HG02571 (cell line): ENCODE results near the gene TMPRSS11A.

Experiments used
- ATAC-seq: cut with Tn5 transposase; IDR thresholded peaks from one replicate; pipeline ENCODE4 v1.9.1; 2021; ENCODE audit warnings: mild to moderate bottlenecking, moderate library complexity; ENCODE audit not compliant: unreplicated experiment

TMPRSS11A gene

DNA sequence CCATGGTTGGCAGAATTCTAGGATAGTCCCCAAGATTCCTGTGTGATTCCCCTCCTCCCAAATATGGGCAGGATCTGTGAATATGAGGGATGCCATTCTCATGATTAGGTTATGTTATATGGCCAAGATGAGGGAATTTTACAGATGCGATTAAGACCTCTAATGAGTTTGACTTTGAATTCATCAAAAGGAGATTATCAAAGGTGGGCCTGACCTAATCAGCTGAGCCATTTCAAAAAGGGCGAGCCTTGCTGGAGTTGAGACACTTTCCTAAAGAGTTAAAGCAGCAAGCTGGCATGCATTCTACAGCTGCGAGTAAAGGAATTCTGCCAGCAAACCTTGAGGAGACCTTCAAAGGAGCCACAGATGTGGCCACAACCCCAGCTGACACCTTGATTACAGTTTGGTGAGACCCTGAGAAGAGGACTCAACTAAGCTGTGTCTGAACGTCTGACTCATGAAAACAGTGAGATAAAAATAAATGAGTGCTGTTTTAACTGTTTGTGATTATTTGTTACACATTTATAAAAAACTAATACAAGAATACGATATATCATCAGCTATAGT lies 47.8 kb downstream of the TMPRSS11A start:
- ATAC-seq = no peak

GRCh38 chr4:67912080-67912479 lies 51.2 kb downstream of the TMPRSS11A start:
- no peak for ATAC-seq

- no peak for ATAC-seq
Measured at GRCh38 chr4:67911638-67912037, 51.7 kb downstream of the TMPRSS11A start.

DNA sequence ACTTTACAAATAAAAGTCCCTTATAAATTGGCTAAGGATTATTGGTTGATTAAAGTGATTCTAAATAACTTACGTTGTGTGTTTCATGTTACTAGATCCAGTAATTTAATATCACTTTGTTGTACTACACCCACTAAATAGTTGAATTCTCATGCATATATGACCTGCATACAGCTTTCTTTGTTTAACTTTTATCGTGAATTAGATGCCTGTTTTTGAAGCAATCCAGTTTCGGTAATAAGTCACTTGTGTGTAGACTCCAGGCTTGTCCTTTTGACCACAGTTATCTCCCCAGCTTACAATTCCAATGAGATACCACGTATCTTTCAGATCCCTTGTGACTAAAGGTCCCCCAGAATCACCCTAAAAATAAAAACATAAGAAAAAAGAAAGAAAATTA lies 52.2 kb downstream of the TMPRSS11A start:
- ATAC-seq = no peak

DNA sequence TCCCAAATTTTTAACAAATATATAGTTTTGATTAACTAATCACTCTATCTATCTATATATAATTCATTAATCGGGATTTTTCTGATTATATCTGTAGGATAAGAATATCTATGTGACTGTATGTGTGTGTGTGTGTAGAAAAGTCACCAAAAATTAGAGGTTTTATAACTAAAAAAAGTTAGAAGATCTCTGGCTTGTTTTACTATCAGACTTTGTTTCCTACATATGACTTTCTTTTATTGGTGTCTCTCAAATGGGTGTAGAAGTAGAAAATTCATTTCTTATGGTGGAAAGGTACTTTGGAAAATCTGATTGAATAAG lies 52.7 kb downstream of the TMPRSS11A start:
- ATAC-seq = no peak

DNA sequence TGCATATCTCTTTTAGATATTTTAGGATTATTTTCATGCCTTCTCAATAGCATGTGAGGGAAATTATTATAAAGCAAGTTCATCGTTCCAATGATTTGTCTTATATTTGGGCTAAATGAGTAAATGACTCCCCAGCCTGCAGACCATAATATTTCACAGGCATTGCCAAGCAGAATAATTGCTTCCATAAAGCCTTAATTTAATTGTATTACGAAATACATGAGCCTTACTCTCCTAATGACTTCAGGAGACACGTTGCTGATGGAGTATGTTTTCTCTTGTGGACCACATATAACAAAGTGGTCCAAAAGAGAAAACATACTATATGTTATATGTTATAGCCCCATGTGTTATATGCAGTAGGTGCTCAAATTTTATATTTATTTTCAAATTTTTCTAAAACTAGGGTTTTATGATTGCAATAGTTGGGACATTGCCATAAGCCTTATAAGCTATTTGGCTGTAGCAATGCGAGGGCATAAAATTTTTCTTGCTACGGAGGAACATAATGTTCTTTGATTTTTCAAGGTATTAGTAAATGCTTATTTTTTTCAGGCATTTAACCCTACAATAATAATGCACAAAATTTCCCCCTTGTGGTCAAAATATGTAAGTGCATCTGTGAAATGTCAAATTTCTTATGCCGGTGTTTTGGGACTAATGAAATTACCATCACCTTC lies 53.2 kb downstream of the TMPRSS11A start:
- ATAC-seq = no peak

DNA sequence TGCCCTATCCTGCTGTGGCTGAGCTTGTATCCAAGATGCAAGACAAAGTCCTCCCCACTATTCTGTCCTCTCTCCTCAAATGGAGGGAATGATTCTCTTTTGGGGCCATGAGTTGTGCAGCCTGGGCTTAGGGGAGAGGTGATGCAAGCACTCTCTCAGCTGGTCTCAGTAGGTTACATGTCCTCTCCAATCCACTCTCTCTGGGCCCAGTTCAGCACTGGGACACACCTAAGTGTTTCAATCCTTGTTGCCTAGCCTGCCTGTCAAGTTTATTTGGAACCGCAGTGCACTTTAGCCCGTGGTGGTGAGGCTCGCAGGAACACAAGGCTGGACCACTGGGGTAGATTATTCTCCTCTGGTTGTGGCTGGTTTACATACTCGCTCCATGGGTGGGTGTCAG lies 55.6 kb downstream of the TMPRSS11A start:
- no peak for ATAC-seq

GRCh38 chr4:67899096-67899495 lies 64.2 kb downstream of the TMPRSS11A start:
- no peak for ATAC-seq

GRCh38 chr4:67897686-67898085 lies 65.6 kb downstream of the TMPRSS11A start:
- ATAC-seq = no peak

DNA sequence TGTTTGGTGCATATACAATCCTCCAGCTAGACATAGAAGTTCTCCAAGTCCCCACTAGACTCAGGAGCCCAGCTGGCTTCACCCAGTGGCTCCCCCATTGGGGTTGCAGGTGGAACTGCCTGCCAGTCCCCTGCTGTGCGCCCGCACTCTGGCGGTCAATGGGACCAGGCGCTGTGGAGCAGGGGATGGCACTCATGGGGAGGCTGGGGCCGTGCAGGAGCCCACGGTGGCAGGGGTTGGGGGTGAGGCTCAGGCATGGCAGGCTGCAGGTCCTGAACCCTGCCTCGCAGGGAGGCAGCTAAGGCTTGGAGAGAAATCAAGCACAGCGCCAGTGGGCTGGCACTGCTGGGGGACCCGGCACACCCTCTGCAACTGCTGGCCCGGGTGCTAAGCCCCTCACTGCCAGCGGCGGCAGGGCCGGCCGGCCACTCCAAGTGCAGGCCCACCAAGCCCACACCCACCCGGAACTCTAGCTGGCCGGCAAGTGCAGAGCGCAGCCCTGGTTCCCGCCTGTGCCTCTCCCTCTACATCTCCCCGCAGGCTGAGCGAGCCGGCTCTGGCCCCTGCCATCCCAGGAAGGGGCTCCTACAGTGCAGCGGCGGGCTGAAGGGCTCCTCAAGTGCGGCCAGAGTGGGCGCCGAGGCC lies 66.8 kb downstream of the TMPRSS11A start:
- no peak for ATAC-seq

- ATAC-seq = no peak
Measured at GRCh38 chr4:67894659-67895058, 68.6 kb downstream of the TMPRSS11A start.

DNA sequence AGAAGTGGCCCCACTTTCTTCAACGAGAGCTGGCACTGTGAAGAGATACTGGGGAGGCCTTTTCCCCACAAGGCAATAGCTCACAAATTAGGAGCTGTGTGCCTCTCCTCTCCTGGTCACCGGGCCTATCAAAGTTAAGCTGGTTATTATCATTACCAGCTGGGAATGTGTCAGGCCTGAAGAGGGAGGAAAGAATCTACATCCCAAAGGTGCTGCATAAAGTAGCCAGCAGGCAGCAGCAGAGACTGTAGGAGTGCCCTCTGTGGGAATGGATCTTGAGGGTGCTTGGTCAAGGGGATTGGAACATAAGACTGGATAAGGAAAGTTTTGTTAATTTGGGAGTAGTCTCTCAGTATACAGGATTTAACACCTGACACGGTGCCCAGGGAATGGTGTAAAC lies 70.4 kb downstream of the TMPRSS11A start:
- no peak for ATAC-seq

GRCh38 chr4:67892253-67892652 lies 71.0 kb downstream of the TMPRSS11A start:
- no peak for ATAC-seq

DNA sequence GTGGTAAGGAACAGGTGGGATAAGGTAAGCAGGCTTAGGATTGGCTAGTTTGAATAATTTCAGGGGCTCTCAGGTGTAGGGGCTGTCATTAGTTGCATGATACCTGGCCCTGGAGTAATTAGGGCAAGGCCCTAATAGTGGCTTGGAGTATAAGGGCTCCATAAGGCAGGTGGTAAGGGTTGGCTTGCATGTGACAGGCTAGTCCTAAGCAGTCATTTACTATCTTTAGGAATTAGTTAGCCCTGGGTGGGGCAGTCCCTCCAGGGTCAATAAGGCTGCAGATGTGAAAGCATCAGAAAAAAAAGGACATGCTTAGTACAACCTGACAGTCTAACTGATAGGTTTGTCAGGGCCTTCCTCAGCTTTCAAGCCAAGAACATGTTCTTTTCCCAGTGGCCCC lies 71.6 kb downstream of the TMPRSS11A start:
- ATAC-seq = no peak

DNA sequence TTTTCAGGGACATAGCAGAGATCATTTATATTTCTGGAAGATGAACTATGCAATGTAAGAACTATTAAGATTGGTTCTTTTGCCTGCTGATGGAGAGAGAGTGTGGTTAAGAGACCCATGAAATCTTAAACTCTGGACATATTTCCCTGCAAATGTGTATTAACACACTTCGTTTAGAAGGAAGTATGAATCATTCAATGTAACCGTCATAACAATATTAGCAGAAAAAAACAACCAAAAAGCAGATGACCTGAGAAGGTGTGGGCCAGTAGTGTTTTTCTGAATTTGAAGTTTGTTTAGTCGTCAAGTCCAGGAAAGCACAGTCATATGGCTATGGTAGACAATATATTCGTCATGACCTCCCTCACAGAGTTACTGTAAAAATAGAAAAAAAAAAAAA lies 77.0 kb downstream of the TMPRSS11A start:
- ATAC-seq = no peak

- ATAC-seq = no peak
Measured at GRCh38 chr4:67885762-67886161, 77.5 kb downstream of the TMPRSS11A start.

DNA sequence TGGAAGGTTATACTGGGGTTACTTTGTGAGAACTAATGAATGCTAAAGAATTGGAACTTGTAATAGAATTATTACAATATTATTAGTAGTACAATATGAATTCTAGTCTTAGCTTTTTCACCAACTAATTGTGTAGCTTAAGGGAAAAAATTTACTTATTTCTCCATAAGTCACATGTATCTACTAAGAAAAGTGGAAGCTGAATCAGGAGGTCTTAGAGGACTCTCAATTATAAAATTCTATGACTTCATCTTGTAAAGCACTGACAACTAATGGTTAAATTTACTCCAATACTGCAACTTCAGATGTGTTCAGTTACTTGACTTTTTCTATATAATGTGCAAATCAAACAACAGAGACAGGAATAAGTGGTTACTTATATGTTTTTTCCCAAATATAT lies 78.6 kb downstream of the TMPRSS11A start:
- no peak for ATAC-seq

GRCh38 chr4:67883902-67884301 lies 79.4 kb downstream of the TMPRSS11A start, which contains the start of gene TMPRSS11D:
Gene TMPRSS11D, minus strand, starts transcription at chr4:67884002. Its CDS starts 69 bp downstream, at chr4:67883933.
- ATAC-seq = no peak

- no peak for ATAC-seq
Measured at GRCh38 chr4:67883458-67883857, 79.8 kb downstream of the TMPRSS11A start.

GRCh38 chr4:67880866-67881610 lies 82.3 kb downstream of the TMPRSS11A start:
- no peak for ATAC-seq

- no peak for ATAC-seq
Measured at GRCh38 chr4:67879486-67879885, 83.8 kb downstream of the TMPRSS11A start.

- ATAC-seq = no peak
Measured at GRCh38 chr4:67877086-67877485, 86.2 kb downstream of the TMPRSS11A start.
